Measurements from ENCODE around the gene ALLC. TPM values are rescaled to one million over a fixed set of nuclear protein-coding genes. Genes with fewer than 3 reads are reported as not detected.
"Not testable (repeated sequence)": the region's sequence is repeated elsewhere in the genome, so short reads cannot be mapped to it uniquely, and the experiment has no call there.

ALLC gene
- total RNA-seq, 2 donors from 2014 or later: 5.2 TPM; not detected in 1

- 83% methylated on average over 12 of the region's 12 CpGs for WGBS
Measured at GRCh38 chr2:3634596-3635121, 23.3 kb upstream of the ALLC start.

GRCh38 chr2:3635171-3635974 is 22.6 kb upstream of the ALLC start:
- Histone ChIP-seq H3K4me1 (replicated peaks) (no peaks in the 10 kb centered on the region), H3K9me3 (no peaks in the 10 kb centered on the region), H3K27ac (no peak overlapping the region), H3K36me3 (no peaks in the 10 kb centered on the region), H3K27me3 (replicated peaks; ENCODE audit: insufficient read depth) (no peaks in the 10 kb centered on the region), H3K4me3 (no peak overlapping the region)
- intact Hi-C loops (cut with DNase I): no loop called here
- 48% methylated on average over 29 of the region's 29 CpGs for WGBS
- TF ChIP-seq POLR2A (IDR thresholded peaks at IDR 0.05) (no peak), CTCF (IDR thresholded peaks at IDR 0.05) (no peak), POLR2AphosphoS5 (IDR thresholded peaks at IDR 0.05) (no peak)
- no peak for DNase-seq (ENCODE audit: low spot score)

More at GRCh38 chr2:3634596-3635121, 23.3 kb upstream of the ALLC start:
- Histone ChIP-seq H3K27me3 (replicated peaks; ENCODE audit: insufficient read depth) (no peaks in the 10 kb centered on the region), H3K9me3 (no peaks in the 10 kb centered on the region), H3K36me3 (no peaks in the 10 kb centered on the region), H3K27ac (no peak overlapping the region), H3K4me3 (no peak overlapping the region), H3K4me1 (replicated peaks) (no peaks in the 10 kb centered on the region)
- no peak for TF ChIP-seq POLR2AphosphoS5 (IDR thresholded peaks at IDR 0.05)
- intact Hi-C loops (cut with DNase I): no loop called here
- no peak for DNase-seq (ENCODE audit: low spot score)

GRCh38 chr2:3635975-3636327 is 22.0 kb upstream of the ALLC start:
- DNase-seq (ENCODE audit: low spot score); H3K27ac ChIP-seq; H3K36me3 ChIP-seq; intact Hi-C loops (cut with DNase I); H3K9me3 ChIP-seq; H3K4me3 ChIP-seq; H3K4me1 ChIP-seq (replicated peaks); H3K27me3 ChIP-seq (replicated peaks; ENCODE audit: insufficient read depth): not testable (repeated sequence)
- 86% methylated on average over 16 of the region's 16 CpGs for WGBS

- no peak for DNase-seq (ENCODE audit: low spot score)
- Histone ChIP-seq H3K9me3 (no peaks in the 10 kb centered on the region), H3K27ac (no peak overlapping the region), H3K36me3 (no peaks in the 10 kb centered on the region), H3K27me3 (replicated peaks; ENCODE audit: insufficient read depth) (no peaks in the 10 kb centered on the region), H3K4me1 (replicated peaks) (no peaks in the 10 kb centered on the region), H3K4me3 (no peak overlapping the region)
- WGBS: 85% methylated on average over 12 of the region's 13 CpGs
- TF ChIP-seq POLR2A (IDR thresholded peaks at IDR 0.05): no peak
- TF ChIP-seq POLR2AphosphoS5 (IDR thresholded peaks at IDR 0.05): no peak
- TF ChIP-seq CTCF (IDR thresholded peaks at IDR 0.05): no peak
- intact Hi-C loops (cut with DNase I): no loop called here
Measured at GRCh38 chr2:3636586-3637310, 21.3 kb upstream of the ALLC start.

- Histone ChIP-seq H3K27me3 (replicated peaks; ENCODE audit: insufficient read depth) (no peaks in the 10 kb centered on the region), H3K4me1 (replicated peaks) (no peaks in the 10 kb centered on the region), H3K9me3 (no peaks in the 10 kb centered on the region), H3K4me3 (no peak overlapping the region), H3K27ac (no peak overlapping the region), H3K36me3 (no peaks in the 10 kb centered on the region)
- WGBS: 84% methylated on average over 11 of the region's 11 CpGs
- no peak for TF ChIP-seq POLR2A (IDR thresholded peaks at IDR 0.05)
- TF ChIP-seq CTCF (IDR thresholded peaks at IDR 0.05): no peak
- no peak for TF ChIP-seq POLR2AphosphoS5 (IDR thresholded peaks at IDR 0.05)
- no peak for DNase-seq (ENCODE audit: low spot score)
- intact Hi-C loops (cut with DNase I): no loop called here
Measured at GRCh38 chr2:3637311-3637675, 20.7 kb upstream of the ALLC start.

Measured in prostate gland (tissue), 2 donors.